Measurements from ENCODE around the gene CTTNBP2. TPM values are rescaled to one million over a fixed set of nuclear protein-coding genes. Genes with fewer than 3 reads are reported as not detected.

The CTTNBP2 gene
- total and polyA plus RNA-seq, 2 of the 4 experiments (the other 2 are of a cell fraction): 6.6 to 11.3 TPM

DNA sequence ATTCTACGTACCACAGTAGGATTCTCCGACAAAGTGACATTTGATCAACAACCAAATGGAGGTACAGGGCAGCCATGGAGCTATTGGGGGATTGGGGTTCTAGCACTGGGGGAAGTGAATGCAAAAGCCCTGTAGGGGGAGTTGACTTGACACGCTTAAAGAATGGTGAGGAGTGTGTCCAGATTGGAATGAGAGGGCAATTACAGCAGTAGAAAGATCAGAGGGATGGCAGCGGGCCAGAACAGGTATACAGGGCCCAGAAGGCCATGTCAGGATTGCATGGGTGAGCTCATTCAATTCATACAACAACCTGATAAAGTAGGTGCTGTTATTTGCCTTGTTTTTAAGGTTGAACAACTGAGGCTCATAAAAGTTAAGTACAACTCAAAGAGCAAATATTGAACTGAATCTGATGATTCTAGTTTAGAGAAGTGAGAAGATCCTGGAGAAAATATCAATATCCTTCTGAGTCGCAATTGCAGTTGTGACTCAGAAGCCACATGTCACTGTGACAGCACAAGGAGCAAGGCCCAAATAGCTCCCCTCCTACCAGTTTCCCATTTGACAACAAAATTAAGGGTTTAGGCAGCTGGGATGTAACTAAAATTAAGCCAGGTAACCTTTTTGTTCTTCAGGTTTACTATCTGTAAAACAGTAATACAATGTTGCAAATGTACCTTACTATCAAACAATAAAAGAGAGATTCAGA is 28.0 kb upstream of the CTTNBP2 start:
- DNase-seq (no peak), ATAC-seq (ENCODE audit: low read depth) (no peak)
- H3K4me1 ChIP-seq (ENCODE audit: control insufficient read depth, insufficient read depth, low read length): no peaks in the 10 kb centered on the region
- no peak overlapping the region for H2BK20ac ChIP-seq (ENCODE audit: low read depth, low read length)
- dilution Hi-C loops (cut with HindIII; ENCODE audit: low sequenced_read_pairs, unreplicated experiment) (no loop called here), in situ Hi-C loops (cut with MboI; ENCODE audit: low sequenced_read_pairs) (no loop called here), intact Hi-C loops (cut with micrococcal nuclease) (no loop called here)
- H3K36me3 ChIP-seq (ENCODE audit: control insufficient read depth, insufficient read depth, low read length): no peaks in the 10 kb centered on the region
- no peak overlapping the region for H2BK120ac ChIP-seq (ENCODE audit: low read depth, low read length)
- no peak overlapping the region for H3K23ac ChIP-seq (ENCODE audit: low read depth, low read length)
- H2AK9ac ChIP-seq (replicated peaks; ENCODE audit: low read depth, low read length, poor library complexity): no peak overlapping the region
- no peak for TF ChIP-seq MXI1 (IDR thresholded peaks at IDR 0.05; ENCODE audit: borderline replicate concordance, low read depth, low read length)
- no peak for TF ChIP-seq RFX5 (IDR thresholded peaks at IDR 0.05; ENCODE audit: low read depth, low read length)
- no peak for TF ChIP-seq FOS (IDR thresholded peaks at IDR 0.05; ENCODE audit: low read depth, low read length)
- TF ChIP-seq BHLHE40 (IDR thresholded peaks at IDR 0.05; ENCODE audit: low read depth, low read length): no peak
- TF ChIP-seq SMC3 (IDR thresholded peaks at IDR 0.05; ENCODE audit: low read depth, low read length): no peak
- TF ChIP-seq CHD1 (IDR thresholded peaks at IDR 0.05; ENCODE audit: low read depth, low read length): no peak
- TF ChIP-seq, protein P1, sequence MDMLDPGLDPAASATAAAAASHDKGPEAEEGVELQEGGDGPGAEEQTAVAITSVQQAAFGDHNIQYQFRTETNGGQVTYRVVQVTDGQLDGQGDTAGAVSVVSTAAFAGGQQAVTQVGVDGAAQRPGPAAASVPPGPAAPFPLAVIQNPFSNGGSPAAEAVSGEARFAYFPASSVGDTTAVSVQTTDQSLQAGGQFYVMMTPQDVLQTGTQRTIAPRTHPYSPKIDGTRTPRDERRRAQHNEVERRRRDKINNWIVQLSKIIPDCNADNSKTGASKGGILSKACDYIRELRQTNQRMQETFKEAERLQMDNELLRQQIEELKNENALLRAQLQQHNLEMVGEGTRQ (IDR thresholded peaks at IDR 0.05; ENCODE audit: low read depth, low read length): no peak
- no peak for TF ChIP-seq RAD21 (IDR thresholded peaks at IDR 0.05; ENCODE audit: low read length)
- TF ChIP-seq CEBPB (IDR thresholded peaks at IDR 0.05; ENCODE audit: low read depth, low read length): no peak
- no peak for TF ChIP-seq MAFK (IDR thresholded peaks at IDR 0.05; ENCODE audit: low read depth, low read length)
- TF ChIP-seq, protein P2, sequence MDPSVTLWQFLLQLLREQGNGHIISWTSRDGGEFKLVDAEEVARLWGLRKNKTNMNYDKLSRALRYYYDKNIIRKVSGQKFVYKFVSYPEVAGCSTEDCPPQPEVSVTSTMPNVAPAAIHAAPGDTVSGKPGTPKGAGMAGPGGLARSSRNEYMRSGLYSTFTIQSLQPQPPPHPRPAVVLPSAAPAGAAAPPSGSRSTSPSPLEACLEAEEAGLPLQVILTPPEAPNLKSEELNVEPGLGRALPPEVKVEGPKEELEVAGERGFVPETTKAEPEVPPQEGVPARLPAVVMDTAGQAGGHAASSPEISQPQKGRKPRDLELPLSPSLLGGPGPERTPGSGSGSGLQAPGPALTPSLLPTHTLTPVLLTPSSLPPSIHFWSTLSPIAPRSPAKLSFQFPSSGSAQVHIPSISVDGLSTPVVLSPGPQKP (IDR thresholded peaks at IDR 0.05; ENCODE audit: borderline replicate concordance, low read depth, low read length): no peak
- POLR2A ChIA-PET (ENCODE audit: unreplicated experiment): no interaction called here
- no peak overlapping the region for H3K27ac ChIP-seq (ENCODE audit: insufficient read depth, low read length)
- H2BK5ac ChIP-seq (ENCODE audit: low read depth, low read length, poor library complexity, severe bottlenecking): no peak overlapping the region
- no peak overlapping the region for H4K8ac ChIP-seq (ENCODE audit: low read depth in 2 of 2, low read length in 2 of 2)
- 0 out of 2 replicates have a peak, but pooled peaks cover 1% of the 10 kb centered on the region for H3K27me3 ChIP-seq (ENCODE audit: control insufficient read depth, insufficient read depth, low read length)
- no peaks in the 10 kb centered on the region for H3K9me1 ChIP-seq (ENCODE audit: insufficient read depth, low read length)
- no peak overlapping the region for H4K91ac ChIP-seq (ENCODE audit: insufficient read depth, low read depth, low read length)
- no peak overlapping the region for H3K14ac ChIP-seq (replicated peaks; ENCODE audit: low read depth, low read length)
- H4K5ac ChIP-seq (ENCODE audit: low read depth, low read length): no peak overlapping the region
- H2BK15ac ChIP-seq (ENCODE audit: low read depth, low read length): no peak overlapping the region
- no peak overlapping the region for H3K4ac ChIP-seq (ENCODE audit: low read depth, low read length)
- H3K9me3 ChIP-seq (ENCODE audit: control insufficient read depth, insufficient read depth, low read length): no peaks in the 10 kb centered on the region
- no TSS peak for BruUV-seq (replicated peaks)
- no peak overlapping the region for H3K9ac ChIP-seq (ENCODE audit: low read depth, low read length)
- H3K79me1 ChIP-seq (ENCODE audit: low read depth in 1 of 2, low read length in 2 of 2): no peaks in the 10 kb centered on the region
- H2AK5ac ChIP-seq (ENCODE audit: low read depth, low read length): no peak overlapping the region
- no peak overlapping the region for H3K18ac ChIP-seq (ENCODE audit: low read depth, low read length)
- WGBS, 2 experiments (ENCODE audit: extremely low coverage in 2 of 2, insufficient read length in 1 of 2): no CpG with 5 or more reads among the region's 5 CpGs
- H3K4me3 ChIP-seq (ENCODE audit: insufficient read depth, low read depth, low read length): no peak overlapping the region
- H3K4me2 ChIP-seq (ENCODE audit: low read depth, low read length): no peak overlapping the region
- no peak overlapping the region for H2AFZ ChIP-seq (replicated peaks; ENCODE audit: low read length, poor library complexity)
- no peak overlapping the region for H3K56ac ChIP-seq (ENCODE audit: extremely low read depth, insufficient read depth, low read length)
- no peaks in the 10 kb centered on the region for H4K20me1 ChIP-seq (ENCODE audit: insufficient read depth, low read length)
- CTCF ChIA-PET: interaction anchor here (0.6 kb wide), 1 partner anchor 1614 kb away, joined by 4 read pairs; no protein-coding TSS in a partner anchor
